Gastrocnemius medialis (tissue), 4 donors: ENCODE data around the gene SUFU.

ENCODE experiments used
- CTCF ChIP-seq, 5 experiments: fragments of 450-650 bp in 3 of 5; fragments of 200-600 bp in 2 of 5; sonication (generic) in 2 of 5; IDR thresholded peaks in 4 of 5; conservative IDR thresholded peaks in 1 of 5; 1 replicate in 4 of 5; 2 replicates in 1 of 5; pipeline ENCODE4 v1.5.1; 2016 to 2019; ENCODE audit warnings: antibody characterized with exemption in 5 of 5, mild to moderate bottlenecking in 3 of 5, moderate library complexity in 3 of 5
- POLR2A ChIP-seq, 2 donors: fragments of 450-650 bp; IDR thresholded peaks; one replicate each; pipeline ENCODE4 v1.6.1; 2017; ENCODE audit warnings: antibody characterized with exemption in 2 of 2, mild to moderate bottlenecking in 2 of 2, moderate library complexity in 2 of 2

GRCh38 chr10:102491136-102491535, 12.6 kb upstream of the SUFU start:
- TF ChIP-seq CTCF (IDR thresholded peaks at IDR 0.05 in 4 of 5, conservative IDR thresholded peaks at IDR 0.05 in 1 of 5), result no peak
- TF ChIP-seq POLR2A (IDR thresholded peaks at IDR 0.05), result no peak
